ENCODE results near the gene L1TD1.
"Not testable (repeated sequence)": the region's sequence is repeated elsewhere in the genome, so short reads cannot be mapped to it uniquely, and the experiment has no call there.

Gene L1TD1, protein sequence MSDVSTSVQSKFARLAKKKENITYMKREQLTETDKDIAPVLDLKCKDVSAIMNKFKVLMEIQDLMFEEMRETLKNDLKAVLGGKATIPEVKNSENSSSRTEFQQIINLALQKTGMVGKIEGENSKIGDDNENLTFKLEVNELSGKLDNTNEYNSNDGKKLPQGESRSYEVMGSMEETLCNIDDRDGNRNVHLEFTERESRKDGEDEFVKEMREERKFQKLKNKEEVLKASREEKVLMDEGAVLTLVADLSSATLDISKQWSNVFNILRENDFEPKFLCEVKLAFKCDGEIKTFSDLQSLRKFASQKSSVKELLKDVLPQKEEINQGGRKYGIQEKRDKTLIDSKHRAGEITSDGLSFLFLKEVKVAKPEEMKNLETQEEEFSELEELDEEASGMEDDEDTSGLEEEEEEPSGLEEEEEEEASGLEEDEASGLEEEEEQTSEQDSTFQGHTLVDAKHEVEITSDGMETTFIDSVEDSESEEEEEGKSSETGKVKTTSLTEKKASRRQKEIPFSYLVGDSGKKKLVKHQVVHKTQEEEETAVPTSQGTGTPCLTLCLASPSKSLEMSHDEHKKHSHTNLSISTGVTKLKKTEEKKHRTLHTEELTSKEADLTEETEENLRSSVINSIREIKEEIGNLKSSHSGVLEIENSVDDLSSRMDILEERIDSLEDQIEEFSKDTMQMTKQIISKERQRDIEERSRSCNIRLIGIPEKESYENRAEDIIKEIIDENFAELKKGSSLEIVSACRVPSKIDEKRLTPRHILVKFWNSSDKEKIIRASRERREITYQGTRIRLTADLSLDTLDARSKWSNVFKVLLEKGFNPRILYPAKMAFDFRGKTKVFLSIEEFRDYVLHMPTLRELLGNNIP

DNA sequence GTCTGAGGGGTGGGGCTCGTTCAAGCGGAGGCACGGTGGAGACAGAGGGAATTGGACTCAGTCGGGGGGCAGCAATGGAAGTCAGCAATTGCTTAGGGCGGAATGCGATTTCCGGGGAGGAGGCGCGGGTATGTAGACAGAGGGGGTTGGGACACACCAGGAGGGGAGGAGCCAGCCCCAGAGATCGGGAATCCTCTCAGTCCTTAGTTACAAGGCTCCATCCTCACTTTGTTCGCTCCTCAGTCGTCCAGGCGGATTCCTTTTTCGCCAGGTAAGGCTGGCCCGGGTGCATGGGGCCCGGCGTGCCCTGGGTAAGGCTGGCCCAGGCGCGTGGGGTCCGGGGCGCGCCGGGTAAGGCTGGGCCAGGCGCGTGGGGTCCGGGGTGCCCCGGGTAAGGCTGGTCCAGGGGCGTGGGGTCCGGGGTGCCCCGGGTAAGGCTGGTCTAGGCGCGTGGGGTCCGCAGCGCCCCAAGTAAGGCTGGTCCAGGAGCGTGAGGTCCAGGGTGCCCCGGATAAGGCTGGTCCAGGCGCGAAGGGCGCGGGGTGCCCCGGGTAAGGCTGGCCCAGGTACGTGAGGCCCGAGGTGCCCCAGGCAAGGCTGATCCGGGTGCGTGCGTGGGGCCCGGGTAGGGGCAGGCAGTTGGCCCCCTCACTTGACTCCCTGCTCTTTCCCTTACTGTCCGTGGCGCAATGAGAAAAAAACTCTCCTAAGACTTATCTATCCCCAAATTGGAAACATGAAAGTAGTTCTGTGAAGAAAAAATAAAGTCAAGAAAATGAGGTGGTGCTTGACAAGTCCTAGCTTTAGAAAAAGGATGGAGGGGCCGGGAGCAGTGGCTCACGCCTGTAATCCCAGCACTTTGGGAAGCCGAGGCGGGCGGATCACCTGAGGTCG lies at the start of gene L1TD1:
Gene L1TD1, plus strand, starts transcription at position 199 of the 894 bp plus-strand sequence. CDS start 11,780 bp downstream, outside the sequence.
- DNase-seq (ENCODE audit: low read depth): peak; percentile 3

DNA sequence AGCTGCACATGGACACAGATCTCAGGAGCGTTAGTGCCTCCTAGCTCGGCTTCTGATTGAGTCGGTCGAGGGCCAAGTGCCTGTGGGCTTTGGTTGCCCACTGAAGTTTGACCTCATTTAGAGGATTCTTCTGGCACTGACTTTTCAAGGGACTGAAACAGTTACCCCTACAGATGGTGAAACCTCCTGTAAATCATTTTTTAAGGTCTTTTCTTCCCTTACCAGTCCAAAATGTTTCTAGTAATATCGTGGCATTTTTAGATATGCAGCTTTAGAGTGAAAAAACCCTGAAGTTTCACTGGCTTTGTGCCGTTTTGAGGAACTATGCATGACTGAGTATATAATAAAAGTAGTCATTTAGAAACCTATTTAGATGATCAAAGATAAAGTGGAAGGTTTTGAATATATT lies 34.7 kb upstream of the L1TD1 start:
- DNase-seq (ENCODE audit: low read depth): no peak

DNA sequence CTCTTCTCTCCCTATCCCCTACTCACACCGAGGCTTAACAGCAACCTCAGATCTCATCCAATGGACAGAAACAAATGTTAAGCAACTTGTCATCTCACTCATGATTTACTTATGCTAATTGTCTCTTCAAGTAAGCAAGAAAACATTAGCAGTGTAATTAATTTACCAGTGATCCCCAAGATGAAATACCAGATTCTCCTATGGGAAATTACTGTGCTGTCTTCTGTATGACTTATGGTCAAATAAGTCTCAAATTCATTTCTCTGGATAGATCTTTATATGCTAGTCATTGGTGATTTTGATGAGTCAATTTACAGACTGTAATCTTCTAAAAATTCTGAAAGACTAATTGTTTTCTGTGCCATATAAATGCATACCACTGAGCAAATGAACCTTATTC lies 32.9 kb upstream of the L1TD1 start:
- DNase-seq (ENCODE audit: low read depth): no peak

DNA sequence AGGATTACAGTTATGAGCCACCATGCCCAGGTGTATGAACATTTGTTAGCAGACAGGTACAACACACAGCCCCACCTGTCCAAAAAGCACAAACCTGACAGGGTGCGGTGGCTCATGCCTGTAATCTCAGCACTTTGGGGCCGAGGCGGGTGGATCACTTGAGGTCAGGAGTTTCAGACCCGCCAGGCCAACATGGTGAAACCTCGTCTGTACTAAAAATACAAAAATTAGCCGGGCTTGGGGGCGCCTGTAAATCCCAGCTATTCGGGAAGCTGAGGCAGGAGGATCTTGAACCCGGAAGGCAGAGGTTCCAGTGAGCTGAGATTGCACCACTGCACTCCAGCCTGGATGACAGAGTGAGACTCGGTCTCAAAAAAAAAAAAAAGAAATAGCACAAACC lies 24.3 kb upstream of the L1TD1 start:
- not testable (repeated sequence) for DNase-seq (ENCODE audit: low read depth)

DNA sequence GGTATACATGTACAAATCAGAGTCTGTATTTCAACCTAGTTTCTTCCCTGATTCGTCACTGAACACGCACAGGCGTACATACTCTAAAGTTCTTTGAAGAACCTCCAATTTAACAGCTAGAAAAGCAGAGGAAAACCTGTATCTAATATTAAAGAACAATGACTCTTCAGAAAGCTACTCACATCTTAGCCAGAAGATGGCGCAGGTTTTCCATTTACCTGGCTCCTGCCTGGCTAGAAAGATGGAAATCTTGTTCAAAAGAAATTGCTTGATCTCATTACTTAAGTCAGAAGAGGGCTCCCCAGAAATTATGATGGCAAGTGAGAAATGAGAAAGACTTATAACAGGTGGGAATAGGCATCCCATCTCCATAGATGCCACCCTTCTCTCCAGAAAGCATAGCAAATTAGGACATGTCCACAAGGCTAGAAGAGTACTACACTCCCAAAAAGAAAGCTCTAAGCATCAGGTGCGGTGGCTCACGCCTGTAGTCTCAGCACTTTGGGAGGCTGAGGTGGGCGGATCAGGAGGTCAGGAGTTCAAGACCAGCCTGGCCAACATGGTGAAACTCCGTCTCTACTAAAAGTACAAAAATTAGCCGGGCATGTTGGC lies 19.0 kb upstream of the L1TD1 start:
- peak; percentile 56 for DNase-seq (ENCODE audit: low read depth)

DNA sequence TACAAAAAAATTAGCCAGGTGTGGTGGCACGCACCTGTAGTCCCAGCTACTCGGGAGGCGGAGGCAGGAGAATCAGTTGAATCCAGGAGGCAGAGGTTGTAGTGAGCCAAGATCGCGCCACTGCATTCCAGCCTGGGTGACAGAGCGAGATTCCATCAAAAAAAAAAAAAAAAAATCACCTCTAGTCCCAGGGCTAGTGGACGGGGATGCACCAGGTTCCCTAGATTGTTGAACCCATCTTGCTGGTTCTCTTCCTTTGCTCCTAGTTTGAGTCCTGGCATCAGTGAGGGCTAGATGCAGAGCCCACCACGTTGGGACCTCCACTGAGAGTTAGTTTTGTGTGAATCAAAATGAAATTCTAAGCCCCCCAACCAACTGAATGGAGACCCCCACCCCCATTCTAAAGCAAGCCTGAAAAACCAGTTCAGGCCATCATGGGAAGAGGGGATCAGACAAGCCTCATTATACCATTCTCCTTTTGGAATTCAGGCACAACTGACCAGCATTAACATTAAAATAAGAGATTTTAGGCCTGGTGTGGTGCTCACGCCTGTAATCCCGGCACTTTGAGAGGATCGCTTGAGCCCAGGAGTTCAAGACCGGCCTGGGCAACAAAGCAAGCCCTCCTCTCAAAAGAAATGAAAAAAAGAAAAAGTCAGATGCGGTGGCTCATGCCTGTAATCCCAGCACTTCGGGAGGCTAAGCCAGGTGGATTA lies 17.9 kb upstream of the L1TD1 start:
- DNase-seq (ENCODE audit: low read depth): no peak

DNA sequence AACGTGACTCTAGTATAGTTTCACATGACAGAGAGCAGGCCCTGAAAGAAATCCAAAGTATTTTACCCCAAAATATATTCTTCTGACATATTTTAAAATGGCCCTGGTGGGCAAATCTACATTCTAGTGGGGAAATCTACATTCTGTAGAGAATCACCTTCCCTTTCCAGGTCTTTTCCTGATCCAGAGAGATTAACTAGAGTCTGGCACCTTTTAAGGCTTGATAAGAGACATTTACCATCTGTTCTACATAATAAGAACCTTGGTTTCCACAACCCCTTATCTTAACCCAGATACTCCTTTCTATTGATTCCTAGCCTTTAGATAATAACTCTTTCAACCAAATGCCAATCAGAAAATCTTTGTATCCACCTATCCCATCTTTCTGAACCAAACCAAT lies 17.0 kb upstream of the L1TD1 start:
- no peak for DNase-seq (ENCODE audit: low read depth)

DNA sequence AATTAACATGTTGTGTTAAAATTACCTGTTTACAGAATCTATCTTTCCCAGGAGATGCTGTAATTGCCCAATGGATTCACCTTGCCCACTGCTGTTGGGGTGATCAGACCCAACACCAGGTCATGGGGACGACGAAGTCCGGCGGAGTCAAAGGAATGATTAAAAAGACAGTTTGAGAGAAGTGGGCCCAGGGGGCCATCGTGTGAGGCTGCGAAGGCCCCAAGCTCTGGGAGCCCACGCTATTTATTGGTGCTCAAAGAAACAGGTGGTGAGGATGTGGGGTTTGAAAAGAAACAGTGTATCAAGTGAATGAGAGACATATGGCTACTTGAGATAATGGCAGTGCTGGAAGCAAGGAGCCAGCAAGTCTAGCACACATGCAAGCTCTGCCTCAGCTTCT lies 16.3 kb upstream of the L1TD1 start:
- no peak for DNase-seq (ENCODE audit: low read depth)

DNA sequence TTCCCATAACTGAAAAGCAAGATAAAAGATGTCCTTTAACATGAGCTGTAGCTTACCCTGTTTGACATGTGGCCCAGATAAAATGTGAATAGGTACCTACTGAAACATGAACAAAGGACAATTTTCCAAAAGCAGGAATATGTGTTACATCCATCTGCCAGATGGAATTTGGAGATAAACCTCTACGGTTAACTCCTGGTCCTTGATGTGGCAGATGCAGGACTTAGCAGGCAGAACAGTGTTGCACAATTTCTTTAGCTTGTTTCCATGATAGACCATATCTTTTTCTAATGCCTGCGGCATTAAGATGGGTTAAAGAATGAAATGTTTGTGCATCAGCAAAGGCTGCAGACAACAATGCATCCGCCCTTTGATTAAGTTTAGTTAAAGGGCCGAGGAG lies 14.6 kb upstream of the L1TD1 start:
- not testable (repeated sequence) for DNase-seq (ENCODE audit: low read depth)

DNA sequence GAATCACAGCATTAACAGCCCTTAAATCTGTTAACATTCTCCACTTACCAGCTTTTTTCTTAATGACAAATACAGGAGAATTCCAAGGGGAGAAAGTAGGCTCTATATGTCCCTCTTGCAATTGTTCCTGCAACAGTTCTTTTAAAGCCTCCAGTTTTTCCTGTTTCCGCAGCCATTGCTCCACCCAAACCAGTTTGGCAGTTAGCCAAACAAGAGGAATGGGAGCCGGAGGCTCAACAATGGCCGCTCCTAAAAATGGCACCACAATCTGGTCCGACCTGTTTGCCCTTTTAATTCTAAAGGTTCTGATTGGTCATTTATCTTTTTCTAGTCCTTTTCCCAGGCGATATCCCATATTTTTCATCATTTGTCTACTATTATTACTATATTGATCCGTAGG lies 14.0 kb upstream of the L1TD1 start:
- DNase-seq (ENCODE audit: low read depth): no peak

DNA sequence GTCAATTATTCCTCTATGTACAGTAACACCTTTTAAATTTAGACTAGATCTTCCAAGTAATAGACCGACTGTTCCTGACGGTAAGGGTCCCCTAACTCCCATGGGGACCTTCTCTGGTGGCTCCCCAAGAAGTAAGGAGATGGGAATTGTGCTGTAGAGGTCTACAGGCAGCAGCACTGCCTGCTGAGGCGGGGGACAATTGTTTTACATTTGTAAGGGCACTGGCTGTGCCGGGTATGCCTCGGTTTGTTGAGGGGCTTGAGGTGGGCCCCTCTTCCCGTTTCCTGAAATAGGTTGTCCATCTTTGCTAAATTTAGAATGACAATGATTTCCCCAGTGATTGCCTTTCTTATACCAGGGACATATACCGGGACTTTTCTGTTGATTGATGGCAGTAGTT lies 13.1 kb upstream of the L1TD1 start:
- DNase-seq (ENCODE audit: low read depth): no peak

DNA sequence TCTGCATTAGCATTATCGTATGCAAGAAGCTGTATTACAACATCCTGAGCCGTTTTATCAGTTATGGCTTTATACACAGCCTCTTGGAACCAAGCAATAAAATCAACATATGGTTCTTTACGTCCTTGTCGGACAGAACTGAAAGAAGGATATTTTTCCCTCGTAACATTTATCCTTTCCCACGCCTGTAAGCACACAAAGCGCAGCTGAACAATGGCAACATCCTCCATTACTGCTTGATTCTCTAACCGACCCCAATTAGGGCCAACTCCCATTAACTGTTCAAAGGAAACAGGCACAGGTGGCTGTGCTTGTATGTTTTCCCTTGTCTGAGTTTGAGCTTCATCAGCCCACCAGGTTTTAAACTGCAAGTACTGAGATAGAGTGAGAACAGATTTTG lies 12.5 kb upstream of the L1TD1 start:
- DNase-seq (ENCODE audit: low read depth): not testable (repeated sequence)

DNA sequence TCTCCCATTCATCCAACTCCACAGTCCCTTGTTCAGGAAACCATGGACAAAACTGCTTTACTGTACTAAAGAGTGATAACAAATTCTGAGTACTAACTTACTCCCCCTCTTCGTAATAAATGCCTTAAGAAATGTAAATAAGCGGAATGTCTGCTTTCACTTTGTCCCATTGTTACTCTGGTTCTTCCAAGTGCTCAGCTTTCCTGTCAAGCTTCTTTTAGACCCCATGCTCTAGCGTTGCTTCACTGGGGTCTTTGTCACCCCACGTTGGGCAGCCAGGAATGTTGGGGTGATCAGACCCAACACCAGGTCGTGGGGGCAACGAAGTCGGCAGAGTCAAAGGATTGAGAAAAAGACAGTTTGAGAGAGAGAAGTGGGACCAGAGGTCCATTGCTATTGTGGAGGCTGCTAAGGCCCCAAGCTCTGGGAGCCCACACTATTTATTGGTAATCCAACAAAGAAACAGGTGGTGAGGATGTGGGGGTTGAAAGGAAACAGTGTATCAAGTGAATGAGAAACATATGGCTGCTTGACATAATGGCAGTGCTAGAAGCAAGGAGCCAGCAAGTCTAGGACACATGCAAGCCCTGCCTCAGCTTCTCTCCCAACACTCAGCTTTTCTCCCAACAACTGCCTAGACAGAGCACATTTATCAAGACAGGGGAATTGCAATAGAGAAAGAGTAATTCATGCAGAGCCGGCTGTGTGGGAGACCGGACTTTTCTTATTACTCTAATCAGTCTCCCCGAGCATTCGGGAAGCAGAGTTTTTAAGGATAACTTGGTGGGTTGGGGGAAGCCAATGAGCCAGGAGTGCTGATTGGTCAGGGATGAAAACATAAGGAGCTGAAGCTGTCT lies 11.3 kb upstream of the L1TD1 start:
- DNase-seq (ENCODE audit: low read depth): not testable (repeated sequence)

DNA sequence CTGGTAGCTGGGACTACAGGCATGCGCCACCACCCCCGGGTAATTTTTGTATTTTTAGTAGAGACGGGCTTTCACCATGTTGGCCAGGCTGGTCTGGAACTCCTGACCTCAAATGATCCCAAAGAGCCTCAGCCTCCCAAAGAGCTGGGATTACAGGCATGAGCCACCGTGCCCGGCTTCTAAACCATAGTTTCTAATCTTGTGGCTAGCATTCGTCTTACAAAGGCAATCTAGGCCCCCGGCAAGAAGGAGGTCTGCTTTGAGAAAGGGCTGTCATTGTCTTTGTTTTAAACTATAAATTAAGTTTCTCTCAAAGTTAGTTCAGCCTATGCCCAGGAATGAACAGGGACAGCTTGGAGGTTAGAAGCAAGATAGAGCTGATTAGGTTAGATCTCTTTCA lies 10.3 kb upstream of the L1TD1 start:
- no peak for DNase-seq (ENCODE audit: low read depth)

DNA sequence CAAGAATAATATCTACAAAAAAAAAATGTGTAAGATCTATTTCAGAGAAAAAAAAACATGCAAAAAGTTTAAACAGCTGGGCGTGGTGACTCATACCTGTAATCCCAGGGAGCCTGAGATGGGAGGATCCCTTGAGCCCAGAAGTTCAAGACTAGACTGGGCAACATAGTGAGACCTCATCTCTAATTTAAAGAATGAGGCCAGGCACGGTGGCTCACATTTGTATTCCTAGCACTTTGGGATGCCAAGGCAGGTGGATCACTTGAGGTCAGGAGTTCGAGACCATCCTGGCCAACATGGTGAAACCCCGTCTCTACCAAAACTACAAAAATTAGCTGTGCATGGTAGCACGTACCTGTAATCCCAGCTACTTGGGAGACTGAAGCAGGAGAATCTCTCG lies 9.4 kb upstream of the L1TD1 start:
- DNase-seq (ENCODE audit: low read depth): peak; percentile 5

DNA sequence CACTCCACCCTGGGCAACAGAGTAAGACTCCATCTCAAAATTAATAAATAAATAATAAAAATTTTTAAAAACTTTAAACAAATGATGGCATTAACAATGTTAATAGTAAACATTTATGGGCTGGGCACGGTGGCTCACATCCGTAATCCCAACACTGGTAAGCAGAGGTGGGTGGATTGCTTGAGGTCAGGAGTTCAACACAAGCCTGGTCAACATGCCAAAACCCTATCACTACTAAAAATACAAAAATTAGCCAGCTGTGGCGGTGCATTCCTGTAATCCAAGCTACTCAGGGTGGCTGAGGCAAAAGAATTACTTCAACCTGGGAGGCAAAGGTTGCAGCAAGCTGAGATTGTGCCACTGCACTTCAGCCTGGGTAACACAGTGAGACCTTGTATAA lies 9.0 kb upstream of the L1TD1 start:
- no peak for DNase-seq (ENCODE audit: low read depth)

DNA sequence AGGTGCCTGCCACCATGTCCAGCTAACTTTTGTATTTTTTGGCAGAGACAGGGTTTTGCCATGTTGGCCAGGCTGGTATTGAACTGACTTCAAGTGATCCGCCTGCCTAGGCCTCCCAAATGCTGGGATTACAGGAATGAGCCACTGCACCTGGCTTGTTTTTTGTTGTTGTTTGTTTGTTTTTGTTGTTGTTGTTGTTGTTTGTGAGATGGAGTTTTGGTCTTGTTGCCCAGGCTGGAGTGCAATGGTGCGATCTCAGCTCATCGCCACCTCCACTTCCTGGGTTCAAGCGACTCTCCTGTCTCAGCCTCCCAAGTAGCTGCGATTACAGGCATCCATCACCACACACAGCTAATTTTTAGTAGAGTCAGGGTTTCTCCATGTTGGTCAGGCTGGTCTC lies 7.1 kb upstream of the L1TD1 start:
- DNase-seq (ENCODE audit: low read depth): no peak

DNA sequence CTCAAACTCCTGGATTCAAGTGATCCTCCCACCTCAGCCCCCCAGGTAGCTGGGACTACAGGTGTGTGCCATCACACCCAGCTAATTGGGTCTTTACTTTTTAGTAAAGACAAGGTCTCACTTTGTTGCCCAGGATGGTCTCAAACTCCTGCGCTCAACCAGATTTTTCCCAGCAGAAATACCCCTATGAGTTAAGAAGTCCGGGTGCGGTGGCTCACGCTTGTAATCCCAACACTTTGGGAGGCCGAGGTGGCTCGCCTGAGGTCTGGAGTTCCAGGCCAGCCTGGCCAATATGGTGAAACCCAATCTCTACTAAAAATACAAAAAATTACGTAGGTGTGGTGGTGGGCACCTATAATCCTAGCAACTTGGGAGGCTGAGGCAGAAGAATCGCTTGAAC lies 6.5 kb upstream of the L1TD1 start:
- no peak for DNase-seq (ENCODE audit: low read depth)

DNA sequence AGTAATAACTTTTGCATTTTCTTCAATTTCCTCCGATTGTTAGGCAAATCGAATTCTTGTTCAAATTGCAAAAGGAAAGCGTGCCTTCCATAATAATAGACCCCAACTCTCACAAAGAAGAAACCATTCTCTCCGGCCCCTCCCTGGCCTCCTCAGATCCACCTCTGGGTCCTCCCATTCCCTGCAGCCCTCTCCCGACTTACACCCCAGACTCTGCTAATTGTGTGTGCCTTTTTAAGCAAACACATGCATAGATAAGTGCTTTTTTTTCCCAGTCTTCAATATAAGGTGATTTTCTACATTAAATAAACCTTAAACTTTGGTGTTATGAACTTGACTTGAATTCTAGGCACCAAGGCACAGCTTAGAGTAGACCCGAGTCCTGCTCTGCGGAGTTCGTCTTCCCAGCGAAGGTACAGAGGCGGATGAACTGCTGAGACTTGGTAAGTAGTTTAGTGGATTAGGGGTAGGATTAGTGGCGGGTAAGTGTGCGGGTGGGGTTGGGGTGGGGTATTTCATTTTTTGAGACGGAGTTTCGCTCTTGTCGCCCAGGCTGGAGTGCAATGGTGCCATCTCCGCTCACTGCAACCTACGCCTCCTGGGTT lies 1.5 kb downstream of the L1TD1 start:
- DNase-seq (ENCODE audit: low read depth): no peak
